SKM-1 treated with dmso at 0.1 percent for 144 hours (cell line): ENCODE measurements around the gene GVQW3.

Experiments used
- DNase-seq: peaks from one replicate; lab custom pipeline; 2025; ENCODE audit not compliant: unreplicated experiment; lab: John Stamatoyannopoulos, UW

The GVQW3 gene

DNA sequence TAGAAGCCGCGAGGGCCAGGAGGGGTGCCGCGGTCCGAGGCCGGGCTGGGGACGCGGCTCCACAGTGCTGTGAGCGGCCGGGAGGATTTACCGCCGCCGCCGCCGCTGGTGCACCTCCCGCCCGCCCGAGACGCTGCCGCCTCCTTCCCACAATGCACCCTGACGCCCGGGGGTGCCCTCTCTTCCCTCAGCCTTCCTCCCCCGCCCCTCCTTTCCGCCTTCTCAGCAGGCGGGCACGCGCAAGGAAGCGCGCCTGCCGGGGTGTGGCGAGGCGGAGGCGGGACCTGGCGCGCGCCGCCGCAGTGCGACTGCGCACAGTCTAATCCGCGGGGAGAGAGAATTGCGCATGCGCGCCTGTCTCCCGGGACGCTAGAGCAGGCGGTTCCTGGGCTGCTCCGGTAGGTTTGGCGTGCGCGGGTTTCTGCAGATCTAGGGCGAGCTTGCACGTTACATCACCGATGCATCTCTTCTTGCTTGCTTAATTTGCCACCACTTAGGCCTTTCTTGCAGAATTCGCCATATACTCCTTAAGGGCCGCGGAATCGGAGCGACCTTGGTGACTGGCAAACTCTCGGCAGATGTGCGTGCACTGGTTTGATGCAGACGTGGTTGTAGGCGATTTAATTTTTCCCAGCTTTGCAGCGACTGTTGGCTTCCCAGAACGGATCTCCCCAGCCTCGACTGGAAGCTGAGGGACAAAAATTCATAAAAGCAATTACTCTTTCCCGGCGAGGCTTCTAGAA, at the start of gene GVQW3, which contains the start of gene THAP12:
Gene GVQW3 (plus strand): TSS at position 347 of the 743 bp plus-strand sequence. CDS start 506 bp downstream, outside the sequence.
Gene THAP12 (minus strand): TSS at position 156 of the 743 bp plus-strand sequence. CDS start 296 bp downstream, outside the sequence.
- peak; percentile 97 for DNase-seq

DNA sequence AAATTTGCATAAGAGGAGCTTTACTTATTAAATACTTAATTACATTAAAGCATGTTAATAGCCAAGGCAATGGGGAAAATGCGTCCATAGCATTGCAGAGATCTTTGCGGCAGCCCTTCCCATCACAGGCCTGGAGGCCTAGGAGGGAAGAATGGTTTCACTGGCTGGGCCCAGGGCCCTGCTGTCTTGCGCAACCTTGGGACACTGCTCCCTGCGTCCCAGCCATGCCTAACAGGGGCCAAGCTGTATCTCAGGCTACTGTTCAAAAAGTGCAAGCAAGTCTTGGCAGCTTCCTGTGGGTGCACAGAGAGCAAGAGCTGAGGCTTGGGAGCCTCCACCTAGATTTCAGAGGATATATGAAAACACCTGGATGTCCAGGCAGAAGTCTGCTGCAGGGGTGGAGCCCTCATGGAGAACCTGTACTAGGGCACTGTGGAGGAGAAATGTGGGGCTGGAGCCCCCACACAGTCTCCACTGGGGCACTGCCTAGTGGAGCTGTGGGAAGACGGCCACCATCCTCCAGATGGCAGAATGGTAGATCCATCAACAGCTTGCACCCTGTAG, 46.2 kb upstream of the GVQW3 start:
- no peak for DNase-seq

DNA sequence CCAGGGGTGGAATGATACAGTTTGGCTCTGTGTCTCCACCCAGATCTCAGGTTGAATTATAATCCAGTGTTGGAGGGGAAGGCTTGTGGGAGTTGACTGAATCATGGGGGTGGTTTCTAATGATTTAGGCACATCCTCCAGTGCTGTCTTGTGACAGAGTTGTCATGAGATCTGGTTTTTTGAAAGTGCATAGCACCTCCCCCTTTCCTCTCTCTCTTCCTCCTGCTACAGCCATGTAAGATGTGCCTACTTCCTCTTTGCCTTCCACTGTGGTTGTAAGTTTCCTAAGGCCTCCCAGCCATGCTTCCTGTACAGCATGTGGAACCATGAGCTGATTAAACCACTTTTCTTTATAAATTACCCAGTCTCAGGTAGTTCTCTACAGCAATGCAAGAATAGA, 45.3 kb upstream of the GVQW3 start:
- peak; percentile 98 for DNase-seq

DNA sequence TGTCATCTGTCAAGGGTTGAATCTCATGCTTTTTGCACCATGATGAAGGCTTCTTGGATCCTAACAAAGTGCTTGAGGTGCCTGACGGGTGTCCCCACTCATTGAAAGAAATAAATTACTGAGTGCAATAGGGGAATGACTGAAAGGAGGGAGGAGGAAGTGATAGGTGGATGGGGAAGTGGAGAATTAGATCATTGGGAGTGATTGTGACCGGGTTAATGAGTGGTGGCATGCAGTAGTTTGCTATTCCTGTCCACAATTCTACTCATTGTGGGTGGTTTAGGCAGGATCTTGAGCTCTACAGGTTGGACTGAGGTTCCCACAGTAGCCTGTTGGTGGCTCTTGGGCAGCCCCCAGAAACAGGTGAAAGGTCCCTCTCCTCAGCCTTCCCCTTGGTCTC, 44.5 kb upstream of the GVQW3 start:
- peak; percentile 19 for DNase-seq

DNA sequence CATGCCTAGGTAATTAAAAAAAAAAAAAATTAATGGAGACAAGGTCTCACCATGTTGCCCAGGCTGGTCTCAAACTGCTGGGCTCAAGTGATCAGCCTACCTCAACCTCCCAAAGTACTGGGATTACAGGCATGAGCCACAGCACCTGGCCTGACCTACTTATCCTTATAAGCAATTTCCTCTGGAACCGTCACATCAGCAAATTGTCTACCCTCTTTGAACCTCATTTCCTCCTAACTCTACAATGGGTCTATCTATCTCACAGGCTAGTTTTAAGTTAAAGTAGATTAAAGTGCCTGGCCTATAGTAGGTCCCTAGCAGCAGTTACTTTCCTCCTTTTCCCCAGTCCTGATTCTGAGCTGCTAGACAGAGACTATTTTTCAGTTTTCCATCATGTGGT, 43.7 kb upstream of the GVQW3 start:
- DNase-seq: no peak

DNA sequence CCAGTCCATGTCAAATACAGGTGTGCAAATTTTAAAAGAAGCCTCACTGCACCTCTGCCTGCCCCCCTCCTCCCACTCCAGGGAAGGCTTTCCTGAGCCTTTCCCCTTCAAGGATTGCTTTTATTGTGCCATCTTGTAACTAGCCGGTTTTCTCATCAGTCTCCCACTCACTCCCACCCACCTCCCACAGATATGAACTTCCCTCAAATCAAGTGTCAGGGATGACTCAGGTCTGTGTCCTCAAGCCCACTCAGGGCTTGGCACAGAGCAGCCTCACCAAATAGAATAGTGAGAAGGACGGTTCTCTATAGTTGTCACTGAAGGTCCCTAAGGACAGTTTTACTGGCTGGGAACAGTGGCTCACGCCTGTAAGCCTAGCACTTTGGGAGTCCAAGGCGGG, 43.2 kb upstream of the GVQW3 start:
- DNase-seq: no peak

DNA sequence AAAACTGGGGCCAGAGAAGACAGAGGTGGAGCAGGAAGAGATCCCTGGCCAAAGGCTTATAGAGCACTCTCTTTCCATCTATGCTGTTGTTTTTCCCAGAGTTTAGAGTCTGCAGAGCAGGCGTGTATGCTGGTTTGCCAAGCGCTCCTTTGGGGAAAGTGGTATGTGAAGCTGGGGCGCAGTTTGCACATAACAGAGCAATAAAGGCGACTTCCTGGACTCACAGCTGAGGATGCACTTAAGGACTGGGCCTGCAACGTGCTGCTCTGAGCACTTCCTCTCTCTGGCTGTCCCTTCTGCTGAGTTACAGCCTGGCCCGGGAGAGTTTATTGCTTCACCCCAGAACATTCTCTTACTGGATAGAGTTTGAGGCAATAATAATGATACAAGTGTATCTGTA, 41.9 kb upstream of the GVQW3 start:
- DNase-seq: peak; percentile 93

DNA sequence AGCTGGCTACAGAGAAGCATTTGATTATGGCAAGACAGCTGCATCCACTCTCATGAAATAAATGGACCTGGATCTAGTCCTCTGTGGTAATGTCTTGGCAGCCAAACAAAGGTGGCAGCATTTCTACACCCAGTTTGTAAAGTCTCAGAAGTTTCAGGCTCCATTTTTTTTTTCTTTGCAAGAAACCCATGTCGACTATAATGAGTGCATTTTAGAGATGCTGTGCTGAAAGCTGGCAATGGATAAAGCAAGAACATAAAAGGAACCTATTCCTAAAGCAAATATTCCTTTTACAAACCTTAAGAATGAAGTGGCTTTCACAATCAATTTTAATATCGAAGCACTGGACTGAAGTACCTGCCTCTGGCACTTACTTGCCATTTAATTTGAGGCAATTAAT, 33.7 kb upstream of the GVQW3 start:
- no peak for DNase-seq

DNA sequence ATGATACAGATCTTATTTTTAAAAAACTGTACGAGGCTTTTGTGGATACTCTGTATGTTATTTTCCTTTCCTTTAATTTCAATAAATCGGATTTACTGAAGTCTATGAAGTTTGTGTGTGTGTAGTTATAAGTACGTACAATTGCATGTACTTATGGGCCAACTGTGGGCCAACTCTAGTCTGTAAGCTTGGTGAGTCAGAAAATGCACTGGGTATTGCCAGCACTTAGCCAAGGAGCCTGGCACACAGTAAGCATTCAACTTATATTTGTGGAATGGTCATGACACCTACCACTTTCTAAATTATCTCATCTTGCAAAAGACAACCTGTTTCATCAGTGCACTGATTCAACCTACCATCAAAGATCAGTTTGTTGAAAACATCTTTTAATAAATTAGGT, 32.8 kb upstream of the GVQW3 start:
- DNase-seq: no peak

DNA sequence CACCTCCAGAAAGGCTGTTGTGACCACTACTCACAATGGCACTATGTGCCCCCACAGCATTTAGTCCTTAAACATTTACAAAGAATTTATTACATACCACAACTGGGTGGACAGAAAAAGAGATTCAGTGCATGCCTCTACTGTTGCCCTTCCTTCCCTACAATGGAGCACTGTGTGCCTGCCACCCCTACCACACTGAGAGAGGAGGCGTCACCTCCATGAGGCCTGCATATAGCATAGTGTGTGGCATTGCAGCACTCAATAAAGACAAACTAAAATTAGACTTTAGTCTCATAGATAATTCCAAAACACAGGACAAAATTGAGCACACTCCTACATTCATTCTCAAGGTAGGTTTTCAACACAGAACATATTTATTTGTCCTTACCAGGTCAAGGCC, 26.0 kb upstream of the GVQW3 start:
- DNase-seq: no peak

DNA sequence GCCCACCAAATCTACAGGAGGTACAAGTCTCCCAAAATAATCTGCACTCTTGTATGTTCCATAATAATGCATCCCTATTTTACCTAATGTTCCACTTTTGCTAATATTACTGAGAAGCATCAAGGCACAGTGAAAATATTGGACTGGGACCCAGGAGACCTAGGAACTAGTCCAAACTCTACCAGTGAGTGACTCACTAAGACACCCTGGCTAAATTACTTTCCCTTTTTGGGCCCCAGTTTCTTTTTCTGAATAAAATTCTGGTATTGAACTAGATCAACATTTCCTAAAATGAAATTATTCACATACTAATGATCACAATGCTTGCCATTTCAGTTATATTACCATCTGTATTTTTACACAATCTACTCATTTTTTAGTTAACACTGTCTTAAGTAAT, 19.7 kb upstream of the GVQW3 start:
- DNase-seq: no peak

DNA sequence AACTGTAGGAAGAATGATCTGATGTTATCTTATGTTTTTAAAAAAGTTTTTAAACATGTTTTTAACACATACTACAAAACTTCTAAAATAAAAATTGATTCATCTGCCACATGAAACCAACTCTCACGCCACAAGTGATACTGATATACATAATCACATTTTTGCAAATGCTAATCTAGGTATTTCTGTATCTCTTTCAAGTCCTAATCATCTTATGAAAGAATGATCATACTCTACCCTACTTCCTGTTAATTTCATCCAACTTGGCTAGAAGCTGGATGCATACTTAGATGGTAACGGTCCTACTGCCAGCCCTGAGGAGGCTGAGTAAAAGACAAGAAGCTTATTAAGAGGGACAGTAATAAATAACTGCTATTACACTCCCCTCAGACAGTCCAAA, 19.3 kb upstream of the GVQW3 start:
- DNase-seq: no peak

DNA sequence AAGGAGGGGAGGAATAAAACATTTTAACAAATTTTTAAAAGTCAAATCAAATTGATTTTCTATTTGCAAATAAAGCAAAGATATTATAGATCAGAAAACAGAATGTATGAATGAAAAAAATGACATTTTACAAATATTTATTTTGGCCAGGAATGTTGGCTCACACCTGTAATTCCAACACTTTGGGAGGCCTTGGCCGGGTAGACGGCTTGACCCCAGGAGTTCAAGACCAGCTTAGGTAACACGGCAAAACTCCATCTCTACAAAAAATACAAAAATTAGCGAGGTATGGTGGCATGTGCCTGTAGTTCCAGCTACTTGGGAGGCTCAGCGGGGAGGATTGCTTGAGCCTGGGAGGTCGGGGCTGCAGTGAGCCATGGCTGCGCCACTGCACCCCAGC, 18.4 kb upstream of the GVQW3 start:
- DNase-seq: no peak

DNA sequence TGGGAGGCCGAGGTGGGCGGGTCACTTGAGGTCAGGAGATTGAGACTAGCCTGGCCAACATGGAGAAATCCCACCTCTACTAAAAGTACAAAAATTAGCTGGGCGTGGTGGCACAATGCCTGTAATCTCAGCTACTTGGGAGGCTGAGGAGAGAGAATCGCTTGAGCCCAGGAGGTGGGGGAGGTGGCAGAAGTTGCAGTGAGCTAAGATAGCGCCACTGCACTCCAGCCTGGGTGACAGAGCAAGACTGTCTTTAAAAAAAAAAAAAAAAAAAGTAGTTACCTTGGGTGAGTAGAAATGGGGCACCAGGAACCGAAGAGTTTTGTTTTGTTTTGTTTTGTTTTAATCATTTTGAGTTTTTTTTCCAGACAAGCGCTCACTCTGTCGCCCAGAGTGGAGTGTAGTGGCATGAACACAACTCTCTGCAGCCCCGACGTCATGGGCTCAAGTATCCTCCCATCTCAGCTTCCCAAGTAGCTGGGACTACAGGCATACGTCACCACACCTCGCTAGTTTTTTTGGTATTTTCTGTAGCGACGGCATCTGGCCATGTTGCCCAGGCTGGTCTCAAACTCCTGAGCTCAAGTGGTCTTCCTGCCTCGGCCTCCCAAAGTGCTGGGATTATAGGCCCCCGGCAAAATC, 16.0 kb upstream of the GVQW3 start:
- no peak for DNase-seq

DNA sequence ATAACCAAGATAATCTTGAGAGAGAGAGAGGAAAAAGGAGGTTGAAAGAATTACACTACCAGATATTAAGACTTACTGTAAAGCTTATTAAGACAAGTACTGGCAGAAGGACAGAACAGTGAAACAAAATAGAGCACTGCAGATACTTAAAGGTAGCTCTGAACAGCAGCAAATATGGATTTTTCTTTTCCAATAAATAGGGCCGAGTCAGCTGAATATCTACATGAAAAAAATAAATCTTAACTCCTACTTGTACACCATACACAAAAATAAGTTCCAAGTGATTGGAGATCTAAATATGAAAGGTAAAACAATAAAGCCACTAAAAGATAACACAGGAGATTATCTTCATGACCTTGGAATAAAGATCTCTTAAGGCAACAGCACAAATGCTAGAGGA, 12.6 kb upstream of the GVQW3 start:
- DNase-seq: no peak

DNA sequence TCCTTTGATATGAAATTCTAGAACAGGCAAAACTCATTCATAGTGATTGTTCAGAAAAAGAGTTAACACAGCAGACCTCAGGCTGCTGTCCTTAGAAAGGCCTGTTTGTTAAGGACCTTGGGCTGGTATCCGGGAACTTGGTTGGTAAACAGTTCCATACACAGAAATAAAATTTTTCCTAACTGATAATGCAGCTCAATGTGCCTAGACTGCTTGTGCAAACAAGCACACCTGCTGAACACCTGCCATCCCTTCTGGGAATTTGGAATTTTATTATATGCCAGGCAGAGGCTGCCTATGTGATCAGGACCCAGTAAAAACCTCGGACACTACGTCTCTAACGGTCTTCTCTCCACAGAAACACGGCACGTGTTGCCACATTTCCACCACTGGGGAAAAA, 11.7 kb upstream of the GVQW3 start:
- no peak for DNase-seq

DNA sequence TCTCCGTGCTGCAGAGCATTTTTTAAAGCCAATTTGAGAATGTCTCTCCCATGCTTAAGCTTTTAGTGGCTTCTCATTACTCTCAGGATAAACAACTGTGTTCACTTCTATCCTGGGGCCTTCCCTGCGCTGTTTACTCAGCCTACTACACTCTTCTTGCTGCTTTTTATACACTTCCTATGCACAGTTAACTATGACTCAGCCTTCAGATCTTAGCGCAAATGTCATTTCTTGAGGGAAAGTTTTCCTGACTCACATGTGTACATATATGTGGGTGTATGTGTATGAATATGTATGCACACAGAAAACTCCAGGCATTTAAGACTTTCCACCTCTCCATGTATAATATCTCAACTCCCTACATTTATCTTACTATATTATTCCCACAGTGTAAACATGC, 10.0 kb upstream of the GVQW3 start:
- DNase-seq: no peak

DNA sequence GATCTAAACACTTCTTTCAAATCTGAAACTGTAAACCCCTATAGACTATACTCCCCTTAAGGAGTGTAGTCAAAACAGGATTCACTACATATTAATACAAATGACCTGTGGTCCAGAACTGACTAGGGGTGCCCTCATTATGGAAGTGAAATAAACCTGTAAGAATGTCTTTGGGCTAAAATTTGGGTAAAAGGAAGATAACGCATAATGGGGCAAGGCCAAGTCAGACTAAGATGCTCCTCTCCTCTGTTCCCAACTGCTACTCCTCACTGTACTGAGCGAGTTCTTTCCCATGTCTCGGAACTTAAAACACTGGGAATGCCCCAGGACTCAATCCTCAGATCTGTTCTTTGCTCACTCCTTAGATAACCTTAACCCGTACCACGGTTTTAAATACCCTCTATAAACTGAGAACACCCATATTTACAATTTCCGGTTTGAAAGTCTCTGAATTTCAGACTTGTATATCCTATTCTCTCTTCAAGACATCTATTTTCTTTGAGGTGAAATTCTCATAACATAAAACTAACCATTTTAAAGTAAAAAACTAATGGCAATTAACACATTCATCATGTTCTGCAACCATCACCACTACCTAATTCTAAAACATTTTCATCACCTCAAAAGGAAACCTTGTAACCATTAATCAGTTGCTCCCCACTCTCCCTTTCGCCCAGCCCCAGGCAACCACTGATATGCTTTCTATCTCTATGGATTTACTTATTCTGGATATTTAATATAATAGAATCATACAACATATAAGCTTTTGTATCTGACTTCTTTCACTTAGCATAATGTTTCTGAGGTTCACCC, 4.2 kb upstream of the GVQW3 start:
- DNase-seq: no peak

DNA sequence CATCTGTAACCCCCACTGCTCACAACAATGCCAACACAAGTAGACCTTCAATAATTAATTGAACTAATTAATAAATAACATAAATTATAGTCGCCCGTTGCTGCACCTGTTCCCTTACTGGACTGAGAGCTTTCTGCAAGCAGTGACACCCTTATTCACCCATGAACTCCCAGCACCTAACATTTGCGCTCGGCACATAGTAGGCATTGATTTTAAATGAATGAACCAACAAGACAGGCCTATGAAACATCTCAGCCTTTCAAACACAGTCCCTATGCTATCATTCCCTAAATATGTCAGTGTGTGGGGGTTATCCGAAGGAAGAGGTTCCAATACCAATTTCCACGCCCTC, 1.3 kb upstream of the GVQW3 start:
- no peak for DNase-seq

DNA sequence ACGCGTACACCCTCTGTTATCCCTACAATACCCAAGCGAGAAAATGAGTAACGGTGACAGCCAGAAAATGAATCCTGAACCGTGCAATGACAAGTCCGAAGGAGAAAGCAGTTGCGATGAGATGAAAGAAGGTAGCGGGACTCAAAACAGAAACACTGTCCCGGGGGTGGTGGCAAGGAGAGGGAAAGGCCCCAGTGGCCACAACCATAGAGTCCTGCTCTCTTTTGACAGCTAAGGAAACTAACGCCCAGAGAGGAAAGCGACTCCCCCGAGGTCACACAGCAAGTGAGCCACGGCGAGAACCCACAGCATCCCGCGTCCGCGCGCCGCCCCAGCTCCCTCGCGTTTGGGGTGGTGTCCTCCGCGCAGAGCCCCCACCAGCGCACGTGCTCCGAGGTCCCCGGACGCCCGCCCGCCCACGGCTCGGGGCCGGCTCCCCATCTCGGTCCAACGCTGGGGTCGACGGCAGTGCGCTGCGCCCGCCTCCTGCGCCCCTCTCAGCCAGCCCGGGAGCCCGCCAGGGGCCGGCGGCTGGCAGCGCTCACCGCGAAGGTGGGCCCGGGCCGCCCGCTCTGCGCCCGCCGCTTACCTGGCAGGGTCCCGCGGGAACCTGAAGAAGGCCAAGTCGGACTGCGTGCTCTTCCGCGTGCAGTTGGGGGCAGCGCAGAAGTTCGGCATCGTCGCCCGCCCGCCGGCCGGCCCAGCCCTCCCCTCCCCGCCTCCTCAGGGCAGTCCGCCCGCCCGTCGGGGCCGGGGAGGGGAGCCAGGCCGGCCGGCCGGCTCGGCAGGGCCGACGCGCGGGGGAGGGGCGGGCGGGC, 755 bp upstream of the GVQW3 start:
- DNase-seq: no peak

DNA sequence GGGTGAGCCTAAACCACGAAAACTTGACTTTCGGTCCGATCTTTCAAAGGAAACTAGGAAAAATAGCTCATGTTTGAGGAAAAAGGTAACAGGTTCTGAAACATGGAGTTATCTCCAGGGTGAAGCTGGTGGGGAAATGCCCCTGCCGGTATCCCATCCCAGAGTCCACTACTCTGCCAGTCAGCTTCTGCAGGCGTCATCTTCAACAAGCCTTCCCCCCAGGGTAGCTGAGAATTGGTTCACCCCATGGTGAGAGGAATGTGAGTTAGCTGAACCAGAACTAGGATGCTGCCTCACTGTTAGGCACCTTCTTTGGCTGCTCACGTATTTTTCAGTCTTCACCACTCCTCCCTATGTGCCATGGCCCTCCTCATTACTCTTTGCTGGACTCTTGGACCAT, 1.1 kb downstream of the GVQW3 start:
- no peak for DNase-seq
